BLaER1 treated with 17β-estradiol and CSF1 and Interleukin-3, amounts not matched to agents 10 nM and 100 nM (cell line): ENCODE results near the gene FGFBP1.

ENCODE experiments used
- H3K27ac ChIP-seq, 11 experiments: shearing (Covaris generic); formaldehyde crosslinking; 2 replicates each; pipeline ENCODE4 v1.8.1; 2022
- H3K27me3 ChIP-seq, 11 experiments: shearing (Covaris generic); formaldehyde crosslinking; 2 replicates each; pipeline ENCODE4 v1.8.1; 2022
- H3K36me3 ChIP-seq, 11 experiments: shearing (Covaris generic); formaldehyde crosslinking; 2 replicates each; pipeline ENCODE4 v1.8.1; 2022
- H3K4me1 ChIP-seq, 10 experiments: shearing (Covaris generic); formaldehyde crosslinking; 2 replicates each; pipeline ENCODE4 v1.8.1; 2022
- H3K4me2 ChIP-seq, 11 experiments: shearing (Covaris generic); formaldehyde crosslinking; 2 replicates each; pipeline ENCODE4 v1.8.1; 2022
- H3K4me3 ChIP-seq, 10 experiments: shearing (Covaris generic); formaldehyde crosslinking; 2 replicates each; pipeline ENCODE4 v1.8.1; 2022
- H3K9ac ChIP-seq, 11 experiments: shearing (Covaris generic); formaldehyde crosslinking; 2 replicates each; pipeline ENCODE4 v1.8.1; 2022
- H3K9me3 ChIP-seq, 11 experiments: shearing (Covaris generic); formaldehyde crosslinking; replicated peaks in 1 of 11; 2 replicates each; pipeline ENCODE4 v1.8.1; 2022
- H4K20me1 ChIP-seq, 11 experiments: shearing (Covaris generic); formaldehyde crosslinking; 2 replicates each; pipeline ENCODE4 v1.8.1; 2022
- Cebpa-rat ChIP-seq, 11 experiments: shearing (Covaris generic); IDR thresholded peaks; 2 replicates each; pipeline ENCODE4 v1.8.1; 2022

FGFBP1 gene

DNA sequence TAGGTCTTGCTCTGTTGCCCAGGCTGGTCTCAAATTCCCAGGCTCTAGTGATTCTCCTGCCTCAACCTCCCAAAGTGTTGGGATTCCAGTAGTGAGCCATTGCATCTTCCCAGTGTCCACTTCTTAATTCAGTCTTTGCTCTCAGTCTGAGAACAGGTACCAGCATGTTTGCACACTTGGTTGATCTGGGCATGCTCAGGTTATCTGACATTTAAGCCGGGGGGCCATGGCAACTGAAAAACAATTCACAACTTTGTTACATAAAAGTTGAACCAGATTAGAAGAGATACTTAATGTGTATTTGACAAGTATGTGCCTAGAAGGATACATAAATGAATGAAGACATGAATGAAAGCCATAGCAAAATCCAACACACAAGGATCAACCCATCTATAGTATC, 39.0 kb downstream of the FGFBP1 start:
- no peak overlapping the region for H3K9ac ChIP-seq
- no peak overlapping the region for H3K4me2 ChIP-seq
- H3K4me1 ChIP-seq: peaks cover 0 to 25% (median 13%) of the 10 kb centered on the region in 10 experiments; a peak in 12 of 20 replicates
- H3K27me3 ChIP-seq: no peaks in the 10 kb centered on the region
- H3K9me3 ChIP-seq: peaks cover under 1 to 17% (median 7%) of the 10 kb centered on the region in 11 experiments; a peak in 13 of 22 replicates
- TF ChIP-seq Cebpa-rat (IDR thresholded peaks at IDR 0.05): no peak
- H3K27ac ChIP-seq: no peak overlapping the region
- no peaks in the 10 kb centered on the region for H3K36me3 ChIP-seq
- H3K4me3 ChIP-seq: no peak overlapping the region
- no peaks in the 10 kb centered on the region for H4K20me1 ChIP-seq

DNA sequence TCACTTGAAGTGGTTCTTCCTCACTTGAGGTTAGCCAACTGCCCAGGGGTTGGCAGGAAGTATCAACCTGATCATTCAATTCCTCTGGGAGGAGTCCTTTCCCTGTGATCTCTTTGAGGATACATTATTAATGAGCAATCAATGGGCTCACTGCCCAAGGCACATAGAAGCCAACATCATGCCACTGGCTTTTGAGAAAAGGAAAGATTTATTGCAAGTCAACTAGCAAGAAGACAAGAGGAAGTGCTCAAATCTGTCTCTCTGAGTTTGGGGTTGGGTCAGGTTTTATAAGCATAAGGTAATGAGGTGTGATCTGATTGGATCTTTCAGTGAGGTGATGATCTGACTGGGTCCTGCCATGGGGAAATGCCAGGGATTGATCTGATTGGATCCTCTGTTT, 39.6 kb downstream of the FGFBP1 start:
- Histone ChIP-seq H3K27me3 (no peaks in the 10 kb centered on the region), H3K4me1 (peaks cover 0 to 25% (median 13%) of the 10 kb centered on the region in 10 experiments; a peak in 12 of 20 replicates), H3K4me2 (no peak overlapping the region; a peak in 1 of 22 replicates), H3K9me3 (peaks cover 0 to 11% (median 2%) of the 10 kb centered on the region in 11 experiments; a peak in 6 of 22 replicates), H4K20me1 (no peaks in the 10 kb centered on the region), H3K4me3 (no peak overlapping the region), H3K27ac (no peak overlapping the region), H3K9ac (no peak overlapping the region), H3K36me3 (no peaks in the 10 kb centered on the region)
- TF ChIP-seq Cebpa-rat (IDR thresholded peaks at IDR 0.05): no peak

DNA sequence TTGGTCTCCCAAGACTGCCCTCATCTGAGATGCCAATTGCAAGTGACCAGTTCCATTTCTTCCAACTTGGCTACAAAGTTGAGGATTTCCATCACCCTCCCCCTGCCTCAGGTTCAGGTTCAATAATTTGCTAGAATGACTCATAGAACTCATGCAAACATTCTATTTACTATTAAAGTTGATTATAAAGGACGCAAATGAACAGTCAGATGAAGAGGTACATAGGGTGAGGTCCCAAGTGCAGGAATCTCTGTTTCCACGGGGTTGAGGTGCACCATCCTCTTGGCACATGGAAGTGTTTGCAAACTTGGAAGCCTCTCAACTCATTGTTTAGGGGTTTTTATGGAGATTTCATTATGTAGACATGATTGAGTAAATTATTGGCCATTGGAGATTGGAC, 41.0 kb downstream of the FGFBP1 start:
- Histone ChIP-seq H3K4me2 (no peak overlapping the region), H3K4me3 (no peak overlapping the region), H3K4me1 (peaks cover 0 to 16% (median 9%) of the 10 kb centered on the region in 10 experiments; a peak in 12 of 20 replicates), H3K9ac (no peak overlapping the region), H3K27me3 (no peaks in the 10 kb centered on the region), H4K20me1 (no peaks in the 10 kb centered on the region), H3K36me3 (no peaks in the 10 kb centered on the region), H3K27ac (no peak overlapping the region), H3K9me3 (peaks cover 0 to 9% (median 0%) of the 10 kb centered on the region in 11 experiments; a peak in 4 of 22 replicates)
- TF ChIP-seq Cebpa-rat (IDR thresholded peaks at IDR 0.05): no peak

DNA sequence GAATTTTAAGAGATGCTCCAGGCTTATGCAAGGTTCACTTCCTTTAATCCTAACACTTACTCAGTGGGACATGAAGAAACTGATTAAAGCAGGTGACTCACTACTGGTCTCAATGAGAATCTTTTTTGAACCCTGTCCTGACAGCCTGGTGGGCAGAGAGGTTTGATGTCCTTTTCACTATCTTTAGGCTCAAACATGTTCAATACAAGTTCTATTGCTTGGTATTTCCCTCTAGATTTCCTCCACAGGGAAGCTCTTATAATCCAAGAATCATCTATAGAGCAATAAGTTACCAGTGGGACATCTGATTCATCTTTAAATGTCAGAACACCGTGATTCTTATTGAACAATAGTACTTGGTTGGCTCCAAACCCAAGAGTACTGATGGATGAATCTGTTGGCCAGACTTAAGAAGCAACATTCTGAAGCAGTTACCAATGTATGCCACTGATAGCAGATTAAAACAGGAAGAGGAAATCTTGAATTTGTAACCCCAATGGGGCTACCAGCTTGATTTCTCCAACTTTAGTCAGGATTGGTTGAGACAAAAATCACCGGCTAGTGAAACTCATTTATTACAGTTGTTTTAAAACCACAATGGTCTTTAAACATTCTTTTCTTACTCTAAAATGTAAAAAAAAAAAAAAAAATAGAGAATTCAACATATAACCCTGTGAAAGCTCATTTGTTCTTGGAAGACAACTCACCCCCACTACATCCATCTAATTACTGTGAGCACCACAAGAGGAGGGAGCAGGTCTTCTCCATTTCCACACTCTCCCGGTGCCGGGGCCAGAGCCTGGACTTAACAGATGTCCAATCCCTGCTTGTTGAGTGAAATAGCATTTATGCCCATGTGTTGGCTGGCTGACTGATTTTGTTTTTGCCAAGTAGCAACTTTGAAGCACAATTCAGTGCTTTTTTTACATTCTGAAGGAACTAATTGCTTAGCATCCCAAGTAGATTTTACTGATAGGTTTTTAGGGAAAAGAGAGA, 43.3 kb downstream of the FGFBP1 start:
- Histone ChIP-seq H3K27ac (no peak overlapping the region), H3K36me3 (no peaks in the 10 kb centered on the region), H3K4me1 (peaks cover 0 to 25% (median 16%) of the 10 kb centered on the region in 10 experiments; a peak in 18 of 20 replicates), H4K20me1 (no peaks in the 10 kb centered on the region), H3K27me3 (no peaks in the 10 kb centered on the region), H3K9me3 (peaks cover 0 to 10% (median 0%) of the 10 kb centered on the region in 11 experiments; a peak in 4 of 22 replicates), H3K4me3 (no peak overlapping the region), H3K4me2 (no peak overlapping the region), H3K9ac (no peak overlapping the region)
- no peak for TF ChIP-seq Cebpa-rat (IDR thresholded peaks at IDR 0.05)

DNA sequence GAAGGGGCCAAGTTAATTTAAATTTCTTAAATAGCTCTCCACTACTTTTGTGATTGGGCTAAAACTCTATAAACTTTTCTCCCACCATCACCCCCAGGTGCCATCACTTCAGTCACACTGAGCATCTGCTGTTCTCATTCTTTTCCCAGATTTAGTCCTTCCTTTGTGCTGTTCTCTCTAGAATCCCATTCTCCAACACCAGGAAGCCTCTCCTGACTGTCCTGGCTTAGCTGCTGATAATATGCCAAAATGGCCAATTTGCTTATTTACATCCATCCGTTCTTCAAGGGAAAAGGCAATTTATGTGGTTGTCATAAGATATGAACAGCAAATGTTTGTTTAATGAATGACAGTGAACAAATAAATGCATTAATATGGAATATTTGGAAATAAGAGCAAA, 44.1 kb downstream of the FGFBP1 start:
- Histone ChIP-seq H3K27ac (no peak overlapping the region), H3K4me2 (no peak overlapping the region)

DNA sequence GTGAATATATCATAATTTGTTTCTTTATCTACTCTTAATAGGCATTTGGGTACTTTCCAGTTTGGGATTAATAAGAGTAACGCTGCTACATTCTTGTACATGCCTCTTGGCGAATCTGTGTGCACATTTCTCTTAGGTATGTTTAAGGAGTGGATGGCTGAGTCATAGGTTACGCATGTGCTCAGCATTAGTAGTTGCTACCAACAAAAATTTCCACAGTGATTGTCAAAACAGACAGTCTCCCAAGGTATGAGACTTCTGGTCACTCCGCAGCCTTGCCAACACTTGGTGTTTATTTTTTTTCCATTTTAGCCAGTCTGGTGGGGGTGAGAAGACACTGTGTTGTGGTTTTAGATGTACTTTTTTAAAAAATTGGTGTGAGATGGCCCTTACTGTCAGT, 44.6 kb downstream of the FGFBP1 start:
- Histone ChIP-seq H3K4me3 (no peak overlapping the region), H3K9me3 (peaks cover 0 to 10% (median 0%) of the 10 kb centered on the region in 11 experiments; a peak in 4 of 22 replicates), H4K20me1 (no peaks in the 10 kb centered on the region), H3K27ac (no peak overlapping the region), H3K27me3 (no peaks in the 10 kb centered on the region), H3K4me2 (no peak overlapping the region), H3K9ac (no peak overlapping the region), H3K4me1 (peaks cover 0 to 28% (median 16%) of the 10 kb centered on the region in 10 experiments; a peak in 18 of 20 replicates), H3K36me3 (no peaks in the 10 kb centered on the region)
- TF ChIP-seq Cebpa-rat (IDR thresholded peaks at IDR 0.05): no peak

More for the DNA sequence above, 44.1 kb downstream of the FGFBP1 start:
- Histone ChIP-seq H3K4me1 (peaks cover 0 to 30% (median 16%) of the 10 kb centered on the region in 10 experiments; a peak in 18 of 20 replicates), H3K27me3 (no peaks in the 10 kb centered on the region), H3K9me3 (peaks cover 0 to 10% (median 0%) of the 10 kb centered on the region in 11 experiments; a peak in 4 of 22 replicates), H3K36me3 (no peaks in the 10 kb centered on the region), H4K20me1 (no peaks in the 10 kb centered on the region), H3K9ac (no peak overlapping the region), H3K4me3 (no peak overlapping the region)
- TF ChIP-seq Cebpa-rat (IDR thresholded peaks at IDR 0.05): no peak

DNA sequence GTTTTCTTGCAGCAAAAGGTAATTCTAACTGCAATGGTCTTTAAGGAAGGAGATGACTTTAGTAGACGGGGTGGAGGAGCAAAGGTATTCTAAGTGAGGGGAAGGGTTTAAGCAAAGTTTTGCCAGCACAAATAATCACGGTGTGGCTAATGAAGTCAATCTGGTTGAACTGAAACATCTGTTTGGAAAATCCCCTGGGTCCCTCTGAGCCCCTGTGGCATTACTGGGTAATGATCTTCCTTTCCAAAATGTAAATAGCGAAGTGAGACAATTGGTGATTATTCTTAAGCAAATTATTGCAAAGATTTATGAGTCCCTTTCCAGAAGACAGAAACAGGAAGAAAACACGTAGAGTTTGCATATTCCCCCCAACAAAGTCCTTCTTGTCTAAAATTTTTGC, 47.2 kb downstream of the FGFBP1 start:
- no peak for TF ChIP-seq Cebpa-rat (IDR thresholded peaks at IDR 0.05)
- Histone ChIP-seq H3K4me1 (peaks cover 0 to 23% (median 16%) of the 10 kb centered on the region in 10 experiments; a peak in 18 of 20 replicates), H3K27me3 (no peaks in the 10 kb centered on the region), H3K9me3 (peaks cover 0 to 16% (median 6%) of the 10 kb centered on the region in 11 experiments; a peak in 5 of 22 replicates), H3K9ac (no peak overlapping the region), H4K20me1 (no peaks in the 10 kb centered on the region), H3K36me3 (no peaks in the 10 kb centered on the region), H3K4me3 (no peak overlapping the region), H3K4me2 (peak overlapping the region; percentile 4 to 76 (median 55); a peak in 19 of 22 replicates), H3K27ac (peak overlapping the region in 2 of 11 experiments; percentile 13 to 27; a peak in 2 of 22 replicates)

DNA sequence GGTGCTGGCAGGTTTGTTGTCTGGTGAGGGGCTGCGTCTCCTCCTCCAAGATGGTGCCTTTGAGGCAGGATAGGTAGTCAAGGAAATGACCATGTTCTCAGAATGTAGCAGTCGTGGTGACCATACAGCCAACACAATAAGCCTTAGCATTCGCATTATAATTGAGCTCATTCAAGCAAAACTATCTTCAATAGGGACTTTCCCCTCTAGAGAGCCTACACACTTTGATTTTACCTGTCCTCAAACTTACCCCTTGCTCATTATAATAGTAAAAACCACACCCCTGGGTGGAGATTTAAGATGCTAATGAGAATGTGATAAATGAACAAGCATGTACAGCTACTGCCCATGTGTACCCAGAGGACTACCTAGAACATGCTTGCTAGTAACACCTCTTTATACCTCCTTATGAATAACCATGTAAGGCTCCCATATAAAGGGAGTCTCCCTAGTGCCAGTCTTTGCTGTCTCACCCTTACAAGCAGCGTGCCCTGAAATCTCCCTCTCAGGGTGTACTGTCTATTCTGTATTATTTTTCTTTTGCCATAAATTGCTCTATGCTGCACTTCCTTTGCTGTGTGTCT, 48.2 kb downstream of the FGFBP1 start:
- Histone ChIP-seq H3K27me3 (no peaks in the 10 kb centered on the region), H3K36me3 (no peaks in the 10 kb centered on the region), H3K4me3 (no peak overlapping the region), H3K4me1 (peaks cover 0 to 23% (median 16%) of the 10 kb centered on the region in 10 experiments; a peak in 18 of 20 replicates), H3K9ac (0 out of 22 replicates have a peak overlapping the region, but pooled peaks of 1 of the 11 experiments have one; percentile 16), H3K27ac (peak overlapping the region in 1 of 11 experiments; percentile 0; a peak in 1 of 22 replicates), H3K4me2 (peak overlapping the region in 8 of 11 experiments; percentile 37 to 76 (median 58); a peak in 14 of 22 replicates), H4K20me1 (no peaks in the 10 kb centered on the region), H3K9me3 (peaks cover 0 to 16% (median 6%) of the 10 kb centered on the region in 11 experiments; a peak in 5 of 22 replicates)
- TF ChIP-seq Cebpa-rat (IDR thresholded peaks at IDR 0.05): no peak

DNA sequence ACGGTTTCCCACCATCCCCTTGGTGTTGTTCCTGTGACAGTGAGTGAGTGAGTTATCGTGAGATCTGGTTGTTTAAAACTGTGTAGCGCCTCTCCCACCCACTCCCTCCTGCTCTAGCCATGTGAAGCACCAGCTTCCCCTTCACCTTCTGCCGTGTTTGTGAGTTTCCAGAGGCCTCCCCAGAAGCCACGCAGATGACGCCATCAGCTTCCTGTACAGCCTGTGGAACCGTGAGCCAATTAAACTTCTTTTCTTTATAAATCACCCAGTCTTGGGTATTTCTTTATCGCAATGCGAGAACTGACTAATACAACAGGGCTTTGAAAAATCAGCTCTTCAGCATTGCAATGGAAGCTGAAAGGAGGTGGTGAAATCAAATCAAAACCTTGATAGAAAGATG, 50.0 kb downstream of the FGFBP1 start:
- Histone ChIP-seq H3K4me2 (no peak overlapping the region), H3K4me1 (peaks cover 0 to 23% (median 16%) of the 10 kb centered on the region in 10 experiments; a peak in 18 of 20 replicates), H3K4me3 (no peak overlapping the region), H3K27ac (no peak overlapping the region), H3K27me3 (no peaks in the 10 kb centered on the region), H4K20me1 (no peaks in the 10 kb centered on the region), H3K9ac (no peak overlapping the region), H3K9me3 (peaks cover 0 to 16% (median 6%) of the 10 kb centered on the region in 11 experiments; a peak in 5 of 22 replicates), H3K36me3 (no peaks in the 10 kb centered on the region)
- no peak for TF ChIP-seq Cebpa-rat (IDR thresholded peaks at IDR 0.05)
